Activated CD8-positive, alpha-beta memory T cell treated with anti-CD3 and anti-CD28 coated beads for 1 hour (primary cell): ENCODE data around the gene SNPH.

ENCODE experiments used
- DNase-seq, 2 donors: peaks; one replicate each; pipeline ENCODE4 v3.0.0-alpha.2; 2020; ENCODE audit warnings: low read depth in 1 of 2; ENCODE audit errors: extremely low read depth in 1 of 2

Gene SNPH

GRCh38 chr20:1264727-1265126 is 1.4 kb upstream of the SNPH start:
- DNase-seq, result no peak

- DNase-seq, result no peak
Measured at GRCh38 chr20:1265226-1265915, 723 bp upstream of the SNPH start.

- no peak for DNase-seq
Measured at GRCh38 chr20:1265916-1266166, 253 bp upstream of the SNPH start.

GRCh38 chr20:1267161-1267560 is 1.1 kb downstream of the SNPH start:
- DNase-seq, result no peak

DNA sequence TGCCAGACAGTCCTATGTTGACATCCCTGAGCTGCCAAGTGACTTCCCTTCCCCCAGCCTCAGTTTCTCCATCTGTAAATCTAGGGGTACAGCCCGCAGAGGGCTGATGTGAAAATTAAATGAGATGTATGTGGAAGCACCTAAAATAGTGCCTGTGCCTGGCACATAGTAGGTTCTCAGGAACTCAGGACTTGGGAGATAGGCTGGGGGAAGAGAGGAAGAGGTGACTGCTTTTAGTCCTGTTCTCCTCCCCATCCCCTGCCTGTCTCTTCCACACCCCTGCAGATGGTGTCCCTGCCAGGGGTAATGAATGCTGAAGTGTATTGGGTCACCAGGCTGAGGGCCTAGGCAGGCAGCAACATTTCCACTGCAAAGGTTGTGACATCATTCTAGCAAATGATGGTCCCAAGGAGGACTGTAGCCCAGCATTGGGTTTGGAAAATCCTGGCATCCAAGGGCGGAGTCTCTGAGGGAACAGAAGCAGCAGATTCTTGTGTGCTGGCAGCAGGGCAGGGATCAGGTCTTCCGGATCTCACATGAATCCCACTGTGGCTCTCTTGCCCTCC is 1.8 kb downstream of the SNPH start:
- no peak for DNase-seq

GRCh38 chr20:1269235-1269634 is 3.1 kb downstream of the SNPH start:
- no peak for DNase-seq

- DNase-seq, result no peak
Measured at GRCh38 chr20:1269850-1270249, 3.8 kb downstream of the SNPH start.

DNA sequence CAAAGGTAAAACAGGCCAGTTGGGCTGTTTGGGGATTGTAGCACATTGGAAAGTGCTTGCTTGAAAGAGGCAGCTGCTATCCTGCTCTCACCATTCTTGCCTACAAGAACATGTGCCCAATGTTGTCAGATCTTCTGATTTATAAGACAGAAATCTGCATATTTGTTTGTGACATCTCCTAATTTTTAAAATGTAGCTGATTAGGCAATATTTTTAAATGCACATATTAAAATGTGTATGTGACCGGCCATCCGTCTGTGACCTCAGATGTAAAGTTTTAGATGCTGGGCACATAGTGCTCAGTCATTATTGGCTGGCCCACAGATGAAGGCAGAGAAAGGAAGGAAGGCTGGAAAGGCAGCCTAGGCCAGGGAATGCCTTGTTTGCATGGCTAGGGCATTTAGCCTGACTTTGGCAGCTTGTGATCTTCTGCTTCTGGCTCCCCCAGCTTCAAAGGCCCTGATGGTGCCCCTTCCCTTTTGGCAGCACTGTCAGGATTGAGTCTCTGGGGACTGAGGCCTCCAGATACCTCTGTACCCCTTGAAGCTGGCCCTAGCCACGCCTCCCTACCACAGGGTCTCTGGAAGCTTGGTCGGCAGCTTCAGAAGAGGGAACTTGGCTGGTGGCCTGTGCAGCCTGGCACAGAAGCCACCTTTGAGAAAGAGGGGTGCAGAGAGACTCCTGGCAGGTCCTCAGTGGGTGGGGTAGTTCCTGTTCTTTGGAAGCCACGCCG is 6.4 kb downstream of the SNPH start:
- no peak for DNase-seq

GRCh38 chr20:1273366-1273765 is 7.3 kb downstream of the SNPH start:
- DNase-seq, result no peak

GRCh38 chr20:1274485-1275311 is 8.6 kb downstream of the SNPH start:
- no peak for DNase-seq

DNA sequence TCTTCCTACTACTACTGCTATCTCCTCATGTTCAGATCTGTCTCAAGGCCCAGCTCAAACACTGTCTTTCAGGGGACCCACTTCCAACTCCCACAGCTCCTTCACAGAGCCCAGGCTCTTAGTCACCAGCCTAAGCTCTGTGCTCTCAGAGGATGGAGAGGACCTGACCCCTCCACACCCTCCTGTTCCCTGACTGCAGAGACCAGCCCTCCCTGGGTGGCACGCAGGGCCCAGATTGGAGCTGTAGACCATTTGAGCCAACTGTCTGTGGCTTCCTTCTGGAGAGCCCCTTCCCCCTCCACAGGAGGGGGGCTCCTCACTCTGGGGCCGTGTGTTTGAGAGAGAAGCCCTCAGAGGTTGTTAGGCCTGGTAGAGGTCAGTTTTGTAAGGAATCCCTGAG is 9.8 kb downstream of the SNPH start:
- no peak for DNase-seq

- no peak for DNase-seq
Measured at GRCh38 chr20:1277529-1278322, 11.6 kb downstream of the SNPH start.

DNA sequence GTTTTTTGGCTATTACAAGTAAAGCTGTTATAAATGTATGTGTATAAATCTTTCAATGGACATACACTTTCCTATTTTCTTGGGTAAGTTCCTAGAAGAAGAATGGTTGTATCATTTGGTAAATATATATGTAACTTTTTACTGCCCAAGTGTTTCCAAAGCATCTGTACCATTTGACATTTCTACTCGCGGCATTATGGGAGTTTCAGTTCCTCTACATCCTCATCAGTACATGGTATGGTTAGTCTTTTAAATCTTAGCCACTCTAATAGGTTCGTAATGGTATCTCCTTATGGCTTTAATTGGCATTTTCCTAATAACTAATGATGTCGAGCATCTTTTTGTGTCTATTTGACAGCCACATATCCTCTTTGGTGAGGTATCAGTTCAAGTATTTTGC is 12.9 kb downstream of the SNPH start:
- DNase-seq, result no peak

DNA sequence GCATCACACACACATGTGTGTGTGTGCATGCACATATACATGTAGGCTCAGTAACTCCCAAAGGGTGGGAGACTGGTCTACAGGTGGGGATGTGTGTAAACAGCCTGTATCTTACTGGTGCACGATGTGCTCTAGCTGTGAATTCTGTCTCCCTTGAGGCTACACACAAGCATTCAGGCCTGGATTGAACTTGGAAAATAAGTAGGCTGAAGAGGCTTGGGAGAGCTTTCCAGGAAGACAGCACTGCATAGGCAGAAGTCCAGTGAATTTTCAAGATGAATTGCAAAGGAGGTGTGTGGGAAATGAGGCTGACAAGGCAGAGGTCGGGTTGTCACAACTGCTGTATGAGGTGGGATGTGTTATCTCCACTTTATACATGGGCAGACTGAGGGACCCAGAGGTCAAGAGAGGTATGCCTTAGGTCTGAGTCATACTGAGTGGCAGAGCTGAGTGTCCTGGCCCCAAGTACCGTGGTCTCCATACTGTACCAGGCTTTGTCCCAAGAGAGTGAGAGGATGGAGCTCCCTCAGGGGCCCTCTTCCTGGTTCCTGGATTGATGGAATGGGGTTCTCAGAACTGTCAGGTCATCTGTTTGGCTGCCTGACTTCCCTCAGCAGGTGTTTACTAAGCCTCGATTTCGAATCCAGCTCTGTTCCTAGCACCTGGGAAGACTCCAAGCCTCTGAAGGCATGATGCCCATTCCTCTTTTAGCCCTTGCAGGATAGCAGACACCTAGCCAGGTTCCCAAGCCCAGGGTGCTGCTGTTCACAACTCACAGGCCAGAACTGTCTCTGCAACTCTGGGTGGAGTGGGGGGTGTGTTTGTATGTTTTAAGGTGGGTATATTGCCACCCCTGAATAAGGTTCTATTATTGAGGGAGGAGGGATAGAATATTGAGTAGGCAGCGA is 14.4 kb downstream of the SNPH start:
- no peak for DNase-seq

DNA sequence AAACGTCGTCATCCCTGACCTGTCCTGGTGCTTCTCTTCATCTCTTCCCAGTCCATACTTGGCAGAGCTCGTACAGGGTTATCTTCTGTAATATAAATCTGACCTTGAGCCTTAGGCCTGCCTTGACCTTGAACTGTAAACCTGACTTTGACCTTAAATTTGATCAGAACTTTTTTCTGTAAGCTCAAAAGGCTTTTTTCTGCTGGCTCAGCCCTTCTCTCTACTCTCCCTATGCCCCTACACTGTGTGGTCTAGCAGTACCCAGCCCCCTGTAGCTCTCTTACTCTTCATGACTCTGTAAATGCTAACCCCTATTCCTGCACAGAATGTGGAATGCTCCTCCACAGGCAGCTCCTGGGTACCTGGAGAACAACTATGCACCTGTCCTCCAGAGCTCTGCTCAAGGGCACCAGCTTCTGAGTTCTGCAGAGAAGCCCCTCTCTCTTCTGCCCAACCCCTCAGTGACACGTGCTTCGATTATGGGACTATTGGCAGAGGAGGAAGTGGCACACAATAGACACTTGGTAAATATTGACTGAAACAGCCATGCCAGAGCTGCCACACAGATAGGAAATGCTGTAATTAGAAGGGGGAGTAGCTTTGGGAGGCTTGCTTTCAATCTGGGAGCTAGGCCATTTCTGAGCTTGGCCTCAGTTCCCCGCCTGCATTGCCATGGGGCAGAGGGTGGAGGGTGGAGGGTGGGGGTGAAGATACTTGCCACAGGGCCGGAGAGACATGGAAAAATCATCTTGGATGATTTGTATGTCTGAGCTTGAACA is 15.4 kb downstream of the SNPH start:
- no peak for DNase-seq

GRCh38 chr20:1282966-1283365 is 16.9 kb downstream of the SNPH start:
- no peak for DNase-seq

- DNase-seq, result no peak
Measured at GRCh38 chr20:1283522-1284510, 17.7 kb downstream of the SNPH start.
